Osteocyte (in vitro differentiated cells): Measurements from ENCODE around the gene LINGO3. TPM values are rescaled to one million over a fixed set of nuclear protein-coding genes. Genes with fewer than 3 reads are reported as not detected.

Experiments used
- DNase-seq: peaks from one replicate; pipeline ENCODE4 v3.0.0; 2021; ENCODE audit warnings: mixed read lengths; ENCODE audit not compliant: unreplicated experiment; ENCODE audit errors: extremely low spot score
- H3K27ac Mint-ChIP-seq: one replicate; pipeline ENCODE4 v1.8.0; 2021; ENCODE audit warnings: mild to moderate bottlenecking, mixed read lengths; ENCODE audit not compliant: unreplicated experiment
- H3K27me3 Mint-ChIP-seq: one replicate; pipeline ENCODE4 v1.8.0; 2021; ENCODE audit warnings: mixed read lengths; ENCODE audit not compliant: unreplicated experiment
- H3K36me3 Mint-ChIP-seq: one replicate; pipeline ENCODE4 v1.8.0; 2021; ENCODE audit warnings: mixed read lengths; ENCODE audit not compliant: unreplicated experiment
- H3K4me1 Mint-ChIP-seq: one replicate; pipeline ENCODE4 v1.8.0; 2021; ENCODE audit warnings: mixed read lengths; ENCODE audit not compliant: unreplicated experiment
- H3K4me3 Mint-ChIP-seq: one replicate; pipeline ENCODE4 v1.8.0; 2021; ENCODE audit warnings: mild to moderate bottlenecking, moderate library complexity, mixed read lengths; ENCODE audit not compliant: unreplicated experiment
- H3K9me3 Mint-ChIP-seq: one replicate; pipeline ENCODE4 v1.8.0; 2021; ENCODE audit warnings: mixed read lengths; ENCODE audit not compliant: unreplicated experiment
- total RNA-seq: library from RNA; stranded (reverse); gene quantifications from 2 replicates; pipeline ENCODE4 v1.2.1, GENCODE V29; 2021
- TF ChIP-seq, protein P1 (sequence below): fragments of 200-600 bp; sonication (generic); IDR thresholded peaks from 2 replicates; pipeline ENCODE4 v1.5.0; 2021; ENCODE audit warnings: antibody characterized with exemption, mild to moderate bottlenecking, moderate library complexity

Gene LINGO3
- total RNA-seq, 1 donor from 2014 or later: 0.54 TPM

DNA sequence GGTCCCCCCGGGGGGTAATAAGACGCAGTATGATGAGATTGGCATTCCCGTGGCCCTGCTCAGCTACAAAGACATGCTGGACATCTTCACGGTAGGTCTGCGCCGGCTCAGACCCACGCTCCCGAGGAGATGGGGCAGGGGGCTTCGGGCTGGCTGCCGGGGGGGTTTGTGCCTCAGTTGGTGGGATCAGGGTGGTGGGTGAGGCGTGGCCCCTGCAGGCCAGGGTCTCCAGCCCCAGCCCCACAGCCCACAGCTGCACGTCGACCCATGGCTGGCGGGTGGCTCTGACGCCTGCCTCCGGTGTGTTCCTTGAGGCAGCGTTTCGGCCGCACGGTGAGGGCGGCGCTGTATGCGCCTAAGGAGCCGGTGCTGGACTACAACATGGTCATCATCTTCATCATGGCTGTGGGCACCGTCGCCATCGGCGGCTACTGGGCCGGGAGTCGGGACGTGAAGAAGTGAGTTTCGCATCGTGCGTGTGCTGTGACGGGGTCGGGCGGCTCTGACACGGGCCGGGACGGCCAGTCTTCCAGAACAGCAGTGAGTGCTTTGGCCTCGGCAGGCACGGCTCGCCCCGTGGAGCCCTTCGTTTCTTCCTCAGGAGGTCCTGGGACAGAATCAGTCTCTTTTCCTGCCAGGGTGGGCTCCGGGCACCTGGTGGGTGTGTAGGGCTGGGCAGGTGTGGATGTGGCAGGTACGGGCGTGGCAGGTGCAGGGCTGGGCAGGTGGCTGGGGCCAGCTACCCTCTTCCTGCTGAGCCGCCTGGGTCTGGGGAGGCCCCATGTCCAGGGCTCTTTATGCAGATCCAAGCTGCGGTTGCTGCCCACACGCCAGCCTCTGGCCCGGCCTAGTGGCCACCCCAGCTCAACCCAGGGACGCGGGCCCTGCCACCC, 31.0 kb upstream of the LINGO3 start:
- Mint-ChIP-seq H3K27ac (no peak overlapping the region), H3K4me1 (peaks cover 6% of the 10 kb centered on the region), H3K27me3 (no peaks in the 10 kb centered on the region), H3K4me3 (no peak overlapping the region), H3K9me3 (no peaks in the 10 kb centered on the region), H3K36me3 (no peaks in the 10 kb centered on the region)
- TF ChIP-seq, protein P1, sequence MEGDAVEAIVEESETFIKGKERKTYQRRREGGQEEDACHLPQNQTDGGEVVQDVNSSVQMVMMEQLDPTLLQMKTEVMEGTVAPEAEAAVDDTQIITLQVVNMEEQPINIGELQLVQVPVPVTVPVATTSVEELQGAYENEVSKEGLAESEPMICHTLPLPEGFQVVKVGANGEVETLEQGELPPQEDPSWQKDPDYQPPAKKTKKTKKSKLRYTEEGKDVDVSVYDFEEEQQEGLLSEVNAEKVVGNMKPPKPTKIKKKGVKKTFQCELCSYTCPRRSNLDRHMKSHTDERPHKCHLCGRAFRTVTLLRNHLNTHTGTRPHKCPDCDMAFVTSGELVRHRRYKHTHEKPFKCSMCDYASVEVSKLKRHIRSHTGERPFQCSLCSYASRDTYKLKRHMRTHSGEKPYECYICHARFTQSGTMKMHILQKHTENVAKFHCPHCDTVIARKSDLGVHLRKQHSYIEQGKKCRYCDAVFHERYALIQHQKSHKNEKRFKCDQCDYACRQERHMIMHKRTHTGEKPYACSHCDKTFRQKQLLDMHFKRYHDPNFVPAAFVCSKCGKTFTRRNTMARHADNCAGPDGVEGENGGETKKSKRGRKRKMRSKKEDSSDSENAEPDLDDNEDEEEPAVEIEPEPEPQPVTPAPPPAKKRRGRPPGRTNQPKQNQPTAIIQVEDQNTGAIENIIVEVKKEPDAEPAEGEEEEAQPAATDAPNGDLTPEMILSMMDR: no peak
- no peak for DNase-seq

DNA sequence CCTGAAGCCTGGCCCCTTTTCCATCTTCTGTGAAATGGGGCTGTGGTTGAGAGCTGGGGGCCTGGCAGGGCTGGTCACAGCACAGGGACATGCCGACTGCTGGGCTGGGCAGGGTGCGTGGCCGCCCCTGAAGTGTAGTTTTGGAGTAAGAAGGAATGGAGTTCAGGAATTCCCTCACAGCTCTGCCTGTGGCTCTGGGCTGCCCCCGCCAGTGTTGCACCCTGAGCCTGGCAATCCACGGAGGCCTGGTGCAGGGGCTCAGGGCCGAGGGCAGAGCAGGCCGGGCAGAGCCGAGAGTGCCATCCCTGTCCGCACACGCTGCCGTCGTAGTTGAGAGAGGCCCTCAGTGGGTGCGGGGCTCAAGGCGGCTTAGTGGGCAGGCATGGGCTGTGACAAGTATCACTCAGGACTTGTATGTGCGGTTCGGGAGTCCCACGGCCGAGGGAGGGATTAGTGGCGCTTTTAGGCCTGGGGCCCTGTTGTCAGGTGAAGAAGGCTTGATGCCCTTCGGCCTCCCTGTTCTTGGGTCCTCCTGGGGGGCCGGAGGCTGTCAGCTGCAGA, 30.2 kb upstream of the LINGO3 start:
- Mint-ChIP-seq H3K36me3 (no peaks in the 10 kb centered on the region), H3K27me3 (no peaks in the 10 kb centered on the region), H3K27ac (no peak overlapping the region)

DNA sequence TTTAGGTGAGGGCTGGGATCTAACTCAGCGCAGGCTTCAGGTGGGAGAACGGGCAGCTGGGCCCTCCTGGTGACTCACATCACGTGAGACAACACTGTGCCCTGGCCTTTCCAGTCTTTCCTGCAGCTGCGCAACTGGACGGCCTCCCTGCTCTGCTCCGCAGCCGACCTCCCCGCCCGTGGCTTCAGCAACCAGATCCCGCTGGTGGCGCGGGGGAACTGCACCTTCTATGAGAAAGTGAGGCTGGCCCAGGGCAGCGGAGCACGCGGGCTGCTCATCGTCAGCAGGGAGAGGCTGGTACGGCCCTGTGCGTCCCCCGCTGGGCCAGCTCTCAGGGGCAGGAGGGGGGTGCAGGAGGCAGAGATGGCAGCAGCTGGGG, 29.4 kb upstream of the LINGO3 start:
- TF ChIP-seq, protein P1: peak; percentile 41
- H3K27ac Mint-ChIP-seq: no peak overlapping the region
- no peaks in the 10 kb centered on the region for H3K27me3 Mint-ChIP-seq
- no peaks in the 10 kb centered on the region for H3K36me3 Mint-ChIP-seq
- no peaks in the 10 kb centered on the region for H3K9me3 Mint-ChIP-seq
- no peak overlapping the region for H3K4me3 Mint-ChIP-seq
- no peak for DNase-seq
- H3K4me1 Mint-ChIP-seq: peaks cover 6% of the 10 kb centered on the region

More for the DNA sequence above, 30.2 kb upstream of the LINGO3 start:
- H3K4me3 Mint-ChIP-seq: no peak overlapping the region
- no peak for DNase-seq
- peaks cover 6% of the 10 kb centered on the region for H3K4me1 Mint-ChIP-seq
- H3K9me3 Mint-ChIP-seq: no peaks in the 10 kb centered on the region
- TF ChIP-seq, protein P1: no peak

DNA sequence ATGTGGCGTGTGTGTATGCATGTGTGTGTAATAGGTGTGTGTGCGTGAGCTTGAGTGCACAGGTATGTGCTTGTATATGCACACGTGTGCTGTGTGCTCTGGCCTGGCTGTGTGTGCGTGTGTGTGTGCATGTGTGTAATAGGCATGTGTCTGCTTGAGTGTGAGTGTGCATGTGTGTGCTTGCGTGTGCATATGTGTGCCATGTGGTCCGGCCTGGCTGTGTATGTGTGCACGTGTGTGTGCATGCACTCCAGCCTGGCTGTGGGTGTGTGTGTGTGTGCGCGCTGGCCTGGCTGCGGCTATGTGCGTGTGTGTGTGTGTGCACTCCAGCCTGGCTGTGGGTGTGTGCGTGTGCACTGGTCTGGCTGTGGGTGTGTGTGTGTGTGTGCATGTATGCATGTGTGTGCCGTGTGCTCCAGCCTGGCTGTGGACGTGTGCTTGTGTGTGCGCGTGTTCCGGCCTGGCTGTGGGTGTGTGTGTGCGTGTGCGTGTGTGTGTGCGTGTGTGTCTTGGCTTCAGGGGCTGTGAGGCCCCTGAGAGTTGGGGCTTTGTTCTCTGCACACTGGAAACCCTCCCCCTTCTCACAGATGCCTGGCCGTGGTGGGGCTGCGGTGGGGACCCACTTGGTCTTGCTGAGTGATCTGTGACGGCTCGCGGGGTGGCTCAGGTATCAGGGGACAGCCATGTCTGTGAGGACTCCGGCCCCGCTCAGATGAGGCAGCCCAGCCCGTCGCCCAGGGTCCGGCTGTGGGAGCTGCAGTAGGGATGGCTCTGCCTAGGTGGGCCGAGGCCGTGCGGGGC, 28.8 kb upstream of the LINGO3 start:
- peaks cover 6% of the 10 kb centered on the region for H3K4me1 Mint-ChIP-seq
- H3K36me3 Mint-ChIP-seq: no peaks in the 10 kb centered on the region
- TF ChIP-seq, protein P1: no peak
- H3K27ac Mint-ChIP-seq: no peak overlapping the region
- H3K27me3 Mint-ChIP-seq: no peaks in the 10 kb centered on the region
- no peaks in the 10 kb centered on the region for H3K9me3 Mint-ChIP-seq
- no peak for DNase-seq
- no peak overlapping the region for H3K4me3 Mint-ChIP-seq

DNA sequence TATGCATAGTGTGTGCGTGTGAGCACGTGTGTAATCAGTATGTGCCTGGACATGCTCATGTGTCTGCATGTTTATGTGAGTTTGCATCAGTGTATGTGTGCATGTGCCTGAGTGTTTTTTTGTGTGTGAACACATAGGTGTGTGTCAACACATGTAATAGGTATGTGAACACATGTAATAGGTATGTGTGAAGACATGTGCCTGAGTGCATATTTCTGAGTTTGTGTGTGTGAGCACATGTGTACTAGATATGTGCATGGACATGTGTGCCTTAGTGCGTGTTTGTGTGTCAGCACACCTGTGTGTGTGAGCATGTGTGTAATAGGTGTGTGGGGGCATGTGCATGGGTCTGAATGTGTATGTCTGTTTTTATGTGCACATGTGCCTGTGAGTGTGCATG, 27.9 kb upstream of the LINGO3 start:
- Mint-ChIP-seq H3K9me3 (no peaks in the 10 kb centered on the region), H3K36me3 (no peaks in the 10 kb centered on the region), H3K4me1 (peaks cover 11% of the 10 kb centered on the region), H3K27me3 (no peaks in the 10 kb centered on the region), H3K4me3 (no peak overlapping the region), H3K27ac (no peak overlapping the region)
- DNase-seq: no peak
- TF ChIP-seq, protein P1: no peak
